Naive thymus-derived CD4-positive, alpha-beta T cell (primary cell): ENCODE data around the gene GPC6. TPM values are rescaled to one million over a fixed set of nuclear protein-coding genes. Genes with fewer than 3 reads are reported as not detected.

ENCODE experiments used
- ATAC-seq: fragments of 150-1000 bp; cut with Tn5 transposase; 2 replicates; pipeline ENCODE4 v1.10.0; 2021; ENCODE audit warnings: mild to moderate bottlenecking, moderate library complexity
- CTCF ChIA-PET: fragments of 350-600 bp; sonication (Branson Sonifier 250); formaldehyde crosslinking; loops from one replicate; lab custom pipeline; 2021; ENCODE audit warnings: antibody characterized with exemption; lab: Charles Lee
- POLR2A ChIA-PET: fragments of 350-600 bp; sonication (Branson Sonifier 250); formaldehyde crosslinking; loops from one replicate; lab custom pipeline; 2021; ENCODE audit warnings: antibody characterized with exemption, inconsistent platforms; lab: Charles Lee
- DNase-seq, 9 donors: peaks; one replicate each; pipeline versions ENCODE4 v3.0.0 to v3.0.0-alpha.2; 2020 to 2022; ENCODE audit warnings: mixed read lengths in 1 of 9
- H3K27ac ChIP-seq: one replicate; pipeline ENCODE4 v1.7.0; 2013; ENCODE audit warnings: mild to moderate bottlenecking, low read depth, low read length, moderate library complexity
- H3K27me3 ChIP-seq, 2 donors: one replicate each; pipeline ENCODE4 v1.7.0; 2013; ENCODE audit warnings: low read length in 2 of 2, mild to moderate bottlenecking in 2 of 2, moderate library complexity in 2 of 2; ENCODE audit not compliant: control insufficient read depth in 2 of 2, insufficient read depth in 2 of 2
- H3K36me3 ChIP-seq, 3 experiments: 1 replicate in 2 of 3; 2 replicates in 1 of 3; pipeline ENCODE4 v1.7.0; 2013; ENCODE audit warnings: low read length in 3 of 3, mild to moderate bottlenecking in 3 of 3, moderate library complexity in 1 of 3; ENCODE audit not compliant: insufficient read depth in 3 of 3, control insufficient read depth in 2 of 3
- H3K4me1 ChIP-seq, 2 donors: one replicate each; pipeline ENCODE4 v1.7.0; 2013; ENCODE audit warnings: low read length in 2 of 2, mild to moderate bottlenecking in 2 of 2, moderate library complexity in 1 of 2; ENCODE audit not compliant: control insufficient read depth in 2 of 2, insufficient read depth in 2 of 2
- H3K4me3 ChIP-seq: 2 replicates; pipeline ENCODE4 v1.7.0; 2013; ENCODE audit warnings: mild to moderate bottlenecking, low read length
- H3K9me3 ChIP-seq, 3 experiments: 1 replicate in 2 of 3; 2 replicates in 1 of 3; pipeline ENCODE4 v1.7.0; 2013; ENCODE audit warnings: low read length in 3 of 3; ENCODE audit not compliant: control insufficient read depth in 2 of 3
- H3K27ac Mint-ChIP-seq, 9 donors: one replicate each; pipeline ENCODE4 v1.8.0; 2020 to 2022; ENCODE audit warnings: mixed read lengths in 9 of 9, mild to moderate bottlenecking in 8 of 9, moderate library complexity in 5 of 9, inconsistent platforms in 2 of 9
- H3K27me3 Mint-ChIP-seq, 5 donors: one replicate each; pipeline ENCODE4 v1.8.0; 2021 to 2022; ENCODE audit warnings: mixed read lengths in 5 of 5, mild to moderate bottlenecking in 1 of 5
- H3K36me3 Mint-ChIP-seq, 5 donors: one replicate each; pipeline ENCODE4 v1.8.0; 2020 to 2022; ENCODE audit warnings: mixed read lengths in 5 of 5, mild to moderate bottlenecking in 3 of 5, inconsistent platforms in 1 of 5
- H3K4me1 Mint-ChIP-seq, 7 donors: one replicate each; pipeline ENCODE4 v1.8.0; 2020 to 2022; ENCODE audit warnings: mixed read lengths in 7 of 7, mild to moderate bottlenecking in 3 of 7, inconsistent platforms in 1 of 7
- H3K4me3 Mint-ChIP-seq, 10 donors: one replicate each; pipeline ENCODE4 v1.8.0; 2020 to 2022; ENCODE audit warnings: mild to moderate bottlenecking in 10 of 10, mixed read lengths in 10 of 10, moderate library complexity in 6 of 10, inconsistent platforms in 2 of 10
- H3K9me3 Mint-ChIP-seq, 11 donors: one replicate each; pipeline ENCODE4 v1.8.0; 2020 to 2022; ENCODE audit warnings: mixed read lengths in 11 of 11, mild to moderate bottlenecking in 4 of 11, inconsistent platforms in 1 of 11, moderate library complexity in 1 of 11
- intact Hi-C, 2 donors: fragments of 100-400 bp; cut with micrococcal nuclease; formaldehyde crosslinking; loops; one replicate each; pipeline ENCODE4 v1.15.1; 2023
- polyA plus RNA-seq, 2 donors: library from polyadenylated mRNA; unstranded; fragments of 300-500 nt; fragmentation: Illumina TruSeq; gene quantifications; one replicate each; pipeline ENCODE4 v1.2.3, GENCODE V29; 2021
- total RNA-seq, 6 experiments: library from RNA in 5 of 6; stranded (reverse) in 5 of 6; gene quantifications; 1 replicate in 5 of 6; 2 replicates in 1 of 6; pipeline ENCODE4 v1.2.3 and lab custom pipeline; 2021 to 2026

Gene GPC6
- total and polyA plus RNA-seq, 7 experiments from 2014 or later, result not detected

GRCh38 chr13:94261163-94261562 lies 1034.6 kb downstream of the GPC6 start:
- Mint-ChIP-seq H3K4me3 (no peak overlapping the region), H3K27me3 (peaks cover 0 to 5% (median 0%) of the 10 kb centered on the region in 5 donors), H3K36me3 (peaks cover 0 to 3% (median 0%) of the 10 kb centered on the region in 5 donors), H3K27ac (no peak overlapping the region), H3K4me1 (peaks cover 0 to 11% (median 0%) of the 10 kb centered on the region in 7 donors), H3K9me3 (peaks cover 0 to 4% (median 0%) of the 10 kb centered on the region in 11 donors)
- no peaks in the 10 kb centered on the region for H3K4me1 ChIP-seq
- H3K27ac ChIP-seq, result no peak overlapping the region
- ChIA-PET CTCF (interaction anchor here (0.6 kb wide), 1 partner anchor 10 kb away, joined by 4 read pairs; no protein-coding TSS in a partner anchor), POLR2A (no interaction called here)
- no peaks in the 10 kb centered on the region for H3K36me3 ChIP-seq
- no peak for ATAC-seq
- H3K9me3 ChIP-seq, result no peaks in the 10 kb centered on the region
- no peaks in the 10 kb centered on the region for H3K27me3 ChIP-seq
- intact Hi-C loops, result no loop called here
- no peak overlapping the region for H3K4me3 ChIP-seq
- no peak for DNase-seq

- intact Hi-C loops, result no loop called here
- no peaks in the 10 kb centered on the region for H3K4me1 Mint-ChIP-seq
- CTCF ChIA-PET, result no interaction called here
Observed at GRCh38 chr13:94263038-94263437, 1036.4 kb downstream of the GPC6 start.

GRCh38 chr13:94267581-94268366 lies 1041.2 kb downstream of the GPC6 start:
- Histone ChIP-seq H3K27ac (no peak overlapping the region), H3K27me3 (no peaks in the 10 kb centered on the region), H3K9me3 (no peaks in the 10 kb centered on the region), H3K36me3 (no peaks in the 10 kb centered on the region), H3K4me3 (no peak overlapping the region), H3K4me1 (no peaks in the 10 kb centered on the region)
- H3K27me3 Mint-ChIP-seq, result no peaks in the 10 kb centered on the region
- no peak overlapping the region for H3K4me3 Mint-ChIP-seq
- DNase-seq, result no peak
- peak overlapping the region in 1 of 9 donors; percentile 48 for H3K27ac Mint-ChIP-seq
- H3K36me3 Mint-ChIP-seq, result no peaks in the 10 kb centered on the region
- CTCF ChIA-PET, result no interaction called here
- no peak for ATAC-seq
- POLR2A ChIA-PET, result no interaction called here
- intact Hi-C loops, result no loop called here
- H3K9me3 Mint-ChIP-seq, result peaks cover 0 to 3% (median 0%) of the 10 kb centered on the region in 11 donors
- peaks cover 0 to 7% (median 0%) of the 10 kb centered on the region in 7 donors for H3K4me1 Mint-ChIP-seq

More at GRCh38 chr13:94263038-94263437, 1036.4 kb downstream of the GPC6 start:
- Mint-ChIP-seq H3K27me3 (peaks cover 0 to 5% (median 0%) of the 10 kb centered on the region in 5 donors), H3K9me3 (peaks cover 0 to 7% (median 0%) of the 10 kb centered on the region in 11 donors), H3K27ac (no peak overlapping the region), H3K4me3 (no peak overlapping the region), H3K36me3 (peaks cover 0 to 3% (median 0%) of the 10 kb centered on the region in 5 donors)
- H3K27ac ChIP-seq, result no peak overlapping the region
- DNase-seq (no peak), ATAC-seq (no peak)
- H3K4me3 ChIP-seq, result no peak overlapping the region
- POLR2A ChIA-PET, result no interaction called here
- no peaks in the 10 kb centered on the region for H3K27me3 ChIP-seq
- H3K36me3 ChIP-seq, result no peaks in the 10 kb centered on the region
- no peaks in the 10 kb centered on the region for H3K4me1 ChIP-seq
- H3K9me3 ChIP-seq, result no peaks in the 10 kb centered on the region

GRCh38 chr13:94268661-94269060 lies 1042.1 kb downstream of the GPC6 start:
- H3K4me1 Mint-ChIP-seq, result peaks cover 0 to 7% (median 0%) of the 10 kb centered on the region in 7 donors
- no peaks in the 10 kb centered on the region for H3K27me3 ChIP-seq
- H3K9me3 Mint-ChIP-seq, result peaks cover 0 to 3% (median 0%) of the 10 kb centered on the region in 11 donors
- DNase-seq (no peak), ATAC-seq (no peak)
- CTCF ChIA-PET, result interaction anchor here (1.1 kb wide), 1 partner anchor 55 kb away, joined by 6 read pairs; no protein-coding TSS in a partner anchor
- no peak overlapping the region for H3K27ac ChIP-seq
- no peaks in the 10 kb centered on the region for H3K36me3 ChIP-seq
- H3K27me3 Mint-ChIP-seq, result no peaks in the 10 kb centered on the region
- no peak overlapping the region for H3K4me3 Mint-ChIP-seq
- H3K4me1 ChIP-seq, result no peaks in the 10 kb centered on the region
- H3K27ac Mint-ChIP-seq, result peak overlapping the region in 2 of 9 donors; percentile 48 to 53
- no peaks in the 10 kb centered on the region for H3K36me3 Mint-ChIP-seq
- intact Hi-C loops, result no loop called here
- POLR2A ChIA-PET, result no interaction called here
- no peak overlapping the region for H3K4me3 ChIP-seq
- H3K9me3 ChIP-seq, result no peaks in the 10 kb centered on the region

GRCh38 chr13:94269557-94269956 lies 1043.0 kb downstream of the GPC6 start:
- POLR2A ChIA-PET, result no interaction called here
- Mint-ChIP-seq H3K4me3 (no peak overlapping the region), H3K9me3 (peaks cover 0 to 3% (median 0%) of the 10 kb centered on the region in 11 donors), H3K36me3 (no peaks in the 10 kb centered on the region), H3K4me1 (peaks cover 0 to 7% (median 0%) of the 10 kb centered on the region in 7 donors), H3K27me3 (no peaks in the 10 kb centered on the region), H3K27ac (no peak overlapping the region)
- Histone ChIP-seq H3K36me3 (no peaks in the 10 kb centered on the region), H3K27ac (no peak overlapping the region), H3K27me3 (no peaks in the 10 kb centered on the region), H3K4me1 (no peaks in the 10 kb centered on the region), H3K4me3 (no peak overlapping the region), H3K9me3 (no peaks in the 10 kb centered on the region)
- no peak for DNase-seq
- intact Hi-C loops, result no loop called here
- CTCF ChIA-PET, result interaction anchor here (1.1 kb wide), 1 partner anchor 54 kb away, joined by 6 read pairs; no protein-coding TSS in a partner anchor
- no peak for ATAC-seq

GRCh38 chr13:94270556-94270955 lies 1043.9 kb downstream of the GPC6 start:
- Histone ChIP-seq H3K27me3 (no peaks in the 10 kb centered on the region), H3K27ac (no peak overlapping the region), H3K9me3 (no peaks in the 10 kb centered on the region), H3K4me1 (no peaks in the 10 kb centered on the region), H3K36me3 (no peaks in the 10 kb centered on the region), H3K4me3 (no peak overlapping the region)
- DNase-seq (no peak), ATAC-seq (no peak)
- Mint-ChIP-seq H3K27ac (no peak overlapping the region), H3K9me3 (peaks cover 0 to 3% (median 0%) of the 10 kb centered on the region in 11 donors), H3K36me3 (no peaks in the 10 kb centered on the region), H3K4me1 (peaks cover 0 to 7% (median 0%) of the 10 kb centered on the region in 7 donors), H3K4me3 (no peak overlapping the region), H3K27me3 (no peaks in the 10 kb centered on the region)
- ChIA-PET POLR2A (no interaction called here), CTCF (interaction anchor here (0.6 kb wide), 1 partner anchor 9 kb away, joined by 4 read pairs; no protein-coding TSS in a partner anchor)
- intact Hi-C loops, result loop anchor here in 1 of 2 donors (5.0 kb wide), 1 partner anchor 92 kb away; no protein-coding TSS in a partner anchor
